SK-N-SH treated with all-trans-retinoic acid at 6 μM for 48 hours (cell line): ENCODE data around the gene ENTHD1.

Source experiments
- CSDC2 ChIP-seq: fragments of 250-450 bp; sonication (Bioruptor Pico); IDR thresholded peaks from 2 replicates; pipeline ENCODE4 v1.5.0; 2020; ENCODE audit warnings: mild to moderate bottlenecking, moderate library complexity
- PPARA ChIP-seq: fragments of 250-450 bp; sonication (Bioruptor Pico); IDR thresholded peaks from 2 replicates; pipeline ENCODE4 v1.5.0; 2020; ENCODE audit warnings: mild to moderate bottlenecking, borderline replicate concordance
- RARB ChIP-seq: fragments of 250-450 bp; sonication (Bioruptor Pico); IDR thresholded peaks from 2 replicates; pipeline ENCODE4 v1.8.0; 2021; ENCODE audit warnings: mild to moderate bottlenecking, moderate library complexity
- TOX ChIP-seq: fragments of 250-450 bp; sonication (Bioruptor Pico); IDR thresholded peaks from 2 replicates; pipeline ENCODE4 v1.8.0; 2021; ENCODE audit warnings: mild to moderate bottlenecking, moderate library complexity, borderline replicate concordance
- ZFP3 ChIP-seq: fragments of 250-450 bp; sonication (Bioruptor Pico); IDR thresholded peaks from 2 replicates; pipeline ENCODE4 v1.5.0; 2020; ENCODE audit warnings: mild to moderate bottlenecking, moderate library complexity
- ZFP30 ChIP-seq: fragments of 450-650 bp; formaldehyde crosslinking; IDR thresholded peaks from 2 replicates; pipeline ENCODE4 v1.5.0; 2022; ENCODE audit warnings: mild to moderate bottlenecking, moderate library complexity
- ZNF565 ChIP-seq: fragments of 450-650 bp; formaldehyde crosslinking; conservative IDR thresholded peaks from 2 replicates; pipeline ENCODE4 v1.5.0; 2020; ENCODE audit warnings: low read depth, mild to moderate bottlenecking, moderate library complexity
- TF ChIP-seq, protein P1 (sequence below): fragments of 250-450 bp; sonication (Bioruptor Pico); IDR thresholded peaks from 2 replicates; pipeline ENCODE4 v1.5.0; 2020; ENCODE audit warnings: mild to moderate bottlenecking, moderate library complexity
- TF ChIP-seq, protein P2 (sequence below): fragments of 250-450 bp; sonication (Bioruptor Pico); IDR thresholded peaks from 2 replicates; pipeline ENCODE4 v1.8.0; 2020; ENCODE audit warnings: mild to moderate bottlenecking, moderate library complexity, borderline replicate concordance

DNA sequence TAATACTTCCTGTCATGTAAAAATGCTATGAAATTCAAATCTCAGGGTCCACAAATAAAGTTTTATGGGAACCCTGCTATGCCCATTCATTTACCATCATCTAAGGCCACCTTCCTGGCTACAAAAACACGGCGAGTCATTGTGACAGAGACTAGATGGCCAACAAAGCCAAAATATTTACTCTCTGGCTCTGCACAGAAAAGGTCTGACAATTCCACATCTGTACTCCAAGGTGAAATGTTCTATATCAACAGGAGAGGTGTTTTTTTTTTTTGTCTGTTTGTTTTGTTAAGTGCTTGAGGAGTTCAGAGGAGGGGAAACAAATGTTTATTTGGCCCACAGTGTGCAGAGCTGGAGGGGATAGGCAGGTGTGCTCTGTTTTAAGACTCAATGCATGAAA, 48.0 kb upstream of the ENTHD1 start:
- TF ChIP-seq ZNF565 (CRISPR knock-in tag) (no peak), ZFP30 (CRISPR knock-in tag) (no peak), RARB (CRISPR knock-in tag) (no peak), CSDC2 (no peak), TOX (CRISPR knock-in tag) (no peak), ZFP3 (CRISPR knock-in tag) (no peak), PPARA (CRISPR knock-in tag) (no peak)
- TF ChIP-seq, protein P1, sequence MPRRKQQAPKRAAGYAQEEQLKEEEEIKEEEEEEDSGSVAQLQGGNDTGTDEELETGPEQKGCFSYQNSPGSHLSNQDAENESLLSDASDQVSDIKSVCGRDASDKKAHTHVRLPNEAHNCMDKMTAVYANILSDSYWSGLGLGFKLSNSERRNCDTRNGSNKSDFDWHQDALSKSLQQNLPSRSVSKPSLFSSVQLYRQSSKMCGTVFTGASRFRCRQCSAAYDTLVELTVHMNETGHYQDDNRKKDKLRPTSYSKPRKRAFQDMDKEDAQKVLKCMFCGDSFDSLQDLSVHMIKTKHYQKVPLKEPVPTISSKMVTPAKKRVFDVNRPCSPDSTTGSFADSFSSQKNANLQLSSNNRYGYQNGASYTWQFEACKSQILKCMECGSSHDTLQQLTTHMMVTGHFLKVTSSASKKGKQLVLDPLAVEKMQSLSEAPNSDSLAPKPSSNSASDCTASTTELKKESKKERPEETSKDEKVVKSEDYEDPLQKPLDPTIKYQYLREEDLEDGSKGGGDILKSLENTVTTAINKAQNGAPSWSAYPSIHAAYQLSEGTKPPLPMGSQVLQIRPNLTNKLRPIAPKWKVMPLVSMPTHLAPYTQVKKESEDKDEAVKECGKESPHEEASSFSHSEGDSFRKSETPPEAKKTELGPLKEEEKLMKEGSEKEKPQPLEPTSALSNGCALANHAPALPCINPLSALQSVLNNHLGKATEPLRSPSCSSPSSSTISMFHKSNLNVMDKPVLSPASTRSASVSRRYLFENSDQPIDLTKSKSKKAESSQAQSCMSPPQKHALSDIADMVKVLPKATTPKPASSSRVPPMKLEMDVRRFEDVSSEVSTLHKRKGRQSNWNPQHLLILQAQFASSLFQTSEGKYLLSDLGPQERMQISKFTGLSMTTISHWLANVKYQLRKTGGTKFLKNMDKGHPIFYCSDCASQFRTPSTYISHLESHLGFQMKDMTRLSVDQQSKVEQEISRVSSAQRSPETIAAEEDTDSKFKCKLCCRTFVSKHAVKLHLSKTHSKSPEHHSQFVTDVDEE (CRISPR knock-in tag), result no peak
- TF ChIP-seq, protein P2, sequence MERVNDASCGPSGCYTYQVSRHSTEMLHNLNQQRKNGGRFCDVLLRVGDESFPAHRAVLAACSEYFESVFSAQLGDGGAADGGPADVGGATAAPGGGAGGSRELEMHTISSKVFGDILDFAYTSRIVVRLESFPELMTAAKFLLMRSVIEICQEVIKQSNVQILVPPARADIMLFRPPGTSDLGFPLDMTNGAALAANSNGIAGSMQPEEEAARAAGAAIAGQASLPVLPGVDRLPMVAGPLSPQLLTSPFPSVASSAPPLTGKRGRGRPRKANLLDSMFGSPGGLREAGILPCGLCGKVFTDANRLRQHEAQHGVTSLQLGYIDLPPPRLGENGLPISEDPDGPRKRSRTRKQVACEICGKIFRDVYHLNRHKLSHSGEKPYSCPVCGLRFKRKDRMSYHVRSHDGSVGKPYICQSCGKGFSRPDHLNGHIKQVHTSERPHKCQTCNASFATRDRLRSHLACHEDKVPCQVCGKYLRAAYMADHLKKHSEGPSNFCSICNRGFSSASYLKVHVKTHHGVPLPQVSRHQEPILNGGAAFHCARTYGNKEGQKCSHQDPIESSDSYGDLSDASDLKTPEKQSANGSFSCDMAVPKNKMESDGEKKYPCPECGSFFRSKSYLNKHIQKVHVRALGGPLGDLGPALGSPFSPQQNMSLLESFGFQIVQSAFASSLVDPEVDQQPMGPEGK, result no peak
